HG03457 (cell line): Measurements from ENCODE around the gene SLC9A5.
A peak's percentile ranks its signal among the peaks of the same experiment; 100 is the strongest.

Experiments
- ATAC-seq: cut with Tn5 transposase; IDR thresholded peaks from one replicate; pipeline ENCODE4 v1.9.1; 2021; ENCODE audit warnings: moderate number of reproducible peaks; ENCODE audit not compliant: unreplicated experiment

SLC9A5 gene

GRCh38 chr16:67213197-67214019 is 35.4 kb upstream of the SLC9A5 start:
- ATAC-seq = no peak

GRCh38 chr16:67215706-67216105 is 33.1 kb upstream of the SLC9A5 start:
- ATAC-seq = no peak

DNA sequence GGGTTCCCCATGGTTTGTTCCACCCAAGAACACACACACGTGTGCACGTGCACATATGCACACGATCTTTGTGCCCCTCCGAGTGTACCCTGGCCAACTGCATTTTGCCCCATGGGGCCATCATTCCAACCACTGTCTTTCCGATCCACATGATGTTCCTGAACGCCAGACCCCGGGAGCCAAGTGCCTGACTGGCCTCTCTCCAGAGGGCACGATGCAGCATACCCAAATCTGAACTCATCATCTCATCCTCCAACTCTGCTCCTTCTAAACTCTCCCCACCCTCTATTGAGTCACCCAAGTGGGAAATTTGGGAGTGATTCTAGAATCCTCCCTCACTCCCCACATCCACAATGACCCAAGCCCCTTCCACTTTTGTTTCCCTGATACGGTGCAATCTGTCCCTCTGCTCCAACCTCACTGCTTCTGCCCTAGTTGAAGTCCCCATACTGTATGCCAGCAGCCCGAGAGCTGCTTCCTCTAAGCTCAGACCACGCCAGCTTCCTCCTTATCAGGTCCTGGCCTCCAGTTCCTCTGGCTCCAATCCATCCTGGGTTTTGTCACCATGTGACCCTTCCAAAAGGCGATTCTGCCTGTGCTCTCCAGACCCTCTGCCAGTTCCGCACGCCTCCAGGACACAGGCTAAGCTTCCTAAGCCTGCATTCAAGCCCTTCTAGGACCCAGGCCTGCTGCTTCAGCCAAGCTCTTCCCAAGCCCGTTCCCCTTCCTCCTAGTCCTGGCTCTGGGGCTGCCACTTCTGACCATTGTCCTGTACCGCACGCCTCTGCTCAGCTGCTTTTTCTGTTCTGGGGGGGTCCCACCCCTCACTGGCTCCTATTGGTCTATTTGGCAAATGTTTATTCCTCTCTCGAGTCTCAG is 31.9 kb upstream of the SLC9A5 start:
- no peak for ATAC-seq

DNA sequence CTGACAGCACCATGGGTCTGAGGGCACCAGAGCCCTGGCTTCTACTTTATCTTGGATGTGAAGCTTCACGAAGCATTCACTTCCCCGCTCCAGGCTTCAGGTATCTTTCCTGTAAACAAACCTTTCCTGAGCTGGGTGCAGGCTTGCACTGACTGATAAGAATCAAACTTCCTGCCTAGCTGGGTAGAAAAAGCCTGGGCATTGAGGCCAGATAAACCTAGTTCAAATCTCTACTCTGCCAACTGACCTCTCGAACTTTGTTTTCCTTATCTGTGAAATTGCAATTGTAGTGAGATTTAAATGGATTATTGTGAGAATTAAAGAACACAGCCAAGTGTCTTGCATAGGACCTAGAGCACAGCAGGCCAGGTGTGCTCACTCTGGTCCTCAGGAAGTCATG is 24.8 kb upstream of the SLC9A5 start:
- ATAC-seq = no peak

- ATAC-seq = no peak
Measured at GRCh38 chr16:67226295-67226803, 22.4 kb upstream of the SLC9A5 start.

- peak; percentile 81 for ATAC-seq
Measured at GRCh38 chr16:67226804-67227566, 21.8 kb upstream of the SLC9A5 start, which contains the start of gene TMEM208. Gene TMEM208, plus strand, starts transcription at chr16:67227130. Its CDS starts 89 bp downstream, at chr16:67227219.

GRCh38 chr16:67227567-67227921 is 21.2 kb upstream of the SLC9A5 start:
- no peak for ATAC-seq

DNA sequence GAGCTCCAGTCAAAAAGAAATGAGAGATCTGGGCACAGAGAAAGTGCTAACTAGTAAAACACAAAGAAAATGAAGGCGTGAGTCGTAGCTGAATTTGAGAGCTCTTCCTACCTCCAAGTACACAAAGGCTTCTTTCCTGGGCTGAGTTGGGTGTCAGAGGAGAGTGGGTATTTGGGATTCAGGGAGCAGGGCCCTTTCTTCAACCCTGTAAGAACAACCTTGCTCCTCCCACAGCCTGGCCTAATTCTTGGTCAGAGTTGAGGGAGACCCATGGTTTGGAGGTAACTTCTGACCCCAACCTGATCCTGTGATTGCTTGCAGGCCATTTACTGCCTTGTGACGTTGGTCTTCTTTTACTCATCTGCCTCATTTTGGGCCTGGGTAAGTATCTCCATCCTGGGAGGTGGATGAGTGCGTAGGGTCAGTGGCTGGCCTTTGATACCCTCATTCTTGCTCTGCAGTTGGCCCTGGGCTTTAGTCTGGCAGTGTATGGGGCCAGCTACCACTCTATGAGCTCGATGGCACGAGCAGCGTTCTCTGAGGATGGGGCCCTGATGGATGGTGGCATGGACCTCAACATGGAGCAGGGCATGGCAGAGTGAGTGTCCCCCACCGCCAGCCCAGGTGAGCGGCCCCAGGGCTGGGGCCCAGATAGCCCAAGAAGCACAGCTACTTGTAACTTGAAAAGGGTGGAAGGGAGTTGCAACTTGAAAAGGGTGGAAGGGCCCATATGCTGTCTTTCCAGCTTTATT is 20.6 kb upstream of the SLC9A5 start:
- ATAC-seq = no peak

- ATAC-seq = no peak
Measured at GRCh38 chr16:67228905-67229304, 19.9 kb upstream of the SLC9A5 start.

DNA sequence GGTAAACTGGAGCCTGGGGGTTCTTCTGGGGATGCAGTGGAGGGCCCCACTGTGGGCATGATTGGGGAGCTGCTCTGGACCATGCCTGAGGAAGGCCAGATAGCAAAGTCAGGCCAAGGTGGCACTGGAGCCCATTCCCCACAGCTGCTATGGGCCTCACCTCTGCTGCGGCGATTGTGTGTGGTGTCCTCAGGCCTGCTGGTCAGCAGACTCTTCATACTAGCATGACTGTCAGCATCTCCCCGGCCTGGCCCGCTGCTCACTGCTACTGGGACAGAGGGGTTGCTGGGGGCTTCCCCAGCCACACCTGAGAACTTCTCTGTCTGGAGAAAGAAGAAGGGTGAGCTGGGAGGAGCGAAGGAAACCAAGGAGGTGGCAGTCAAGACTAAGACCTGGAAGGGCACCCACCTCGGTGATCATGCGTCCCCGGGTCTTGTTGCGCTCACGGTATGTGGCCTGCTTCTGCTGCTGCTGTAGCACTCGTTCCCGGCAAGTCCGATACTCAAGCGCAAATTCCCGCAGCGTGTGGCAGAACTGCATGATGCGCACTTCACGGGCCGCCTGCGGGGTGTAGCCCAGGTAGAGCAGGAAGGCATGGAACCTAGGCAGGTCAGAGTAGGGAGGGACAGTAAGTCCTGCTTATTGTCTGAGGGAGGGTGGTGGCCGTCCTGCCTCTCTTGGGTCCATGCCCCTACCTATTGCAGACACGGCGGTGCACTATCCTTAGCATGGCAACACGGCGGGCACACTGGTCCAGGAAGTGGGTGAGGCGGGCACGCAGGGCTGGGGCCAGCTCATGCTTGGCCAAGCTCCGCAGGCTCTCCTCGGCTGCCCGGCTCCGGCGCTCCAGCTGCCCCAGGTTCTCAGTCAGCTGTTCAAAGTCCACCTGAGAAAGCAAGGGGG is 18.6 kb upstream of the SLC9A5 start:
- ATAC-seq = no peak

DNA sequence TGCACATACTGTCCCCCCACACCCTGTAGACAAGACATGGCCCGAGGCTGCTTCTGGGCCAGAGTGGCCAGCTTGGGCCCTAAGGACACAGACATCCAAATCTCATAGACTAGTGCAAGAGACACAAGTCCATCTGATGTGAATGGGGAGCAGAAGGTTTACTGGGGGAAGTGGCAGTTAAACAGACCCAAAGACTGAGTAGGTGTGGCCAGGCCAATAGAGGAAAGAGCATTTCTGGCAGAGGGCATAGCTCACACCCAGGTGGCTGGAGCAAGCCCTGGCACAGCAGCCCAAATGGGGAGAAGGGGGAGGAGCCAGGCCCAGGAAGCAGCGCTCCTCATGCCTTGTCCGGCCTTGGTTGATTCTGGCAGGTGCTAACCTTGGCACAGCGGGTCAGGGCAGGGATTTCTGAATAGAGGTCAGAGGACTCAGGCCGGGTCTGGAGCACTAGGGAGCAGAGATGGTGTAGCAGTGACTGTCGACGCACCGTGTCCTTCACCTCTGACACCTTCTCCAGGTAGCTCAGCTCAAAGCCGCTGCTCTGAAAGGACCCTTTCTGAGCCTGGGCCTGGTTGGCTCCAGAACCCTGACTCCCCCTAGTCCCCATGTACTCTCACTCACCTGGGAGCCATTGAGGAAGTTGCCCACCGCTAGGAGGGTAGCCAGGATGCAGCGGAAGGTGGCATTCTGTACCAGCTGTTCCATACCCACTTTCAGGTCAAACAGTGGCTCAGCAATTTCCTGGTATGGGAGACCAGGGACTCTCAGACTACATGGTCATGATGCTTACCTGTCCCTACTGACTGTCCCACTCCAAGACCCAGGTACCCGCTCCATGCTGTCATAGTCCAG is 17.7 kb upstream of the SLC9A5 start:
- ATAC-seq = no peak

- ATAC-seq = no peak
Measured at GRCh38 chr16:67233596-67233995, 15.2 kb upstream of the SLC9A5 start.

GRCh38 chr16:67234180-67234597 is 14.6 kb upstream of the SLC9A5 start:
- ATAC-seq = no peak

- ATAC-seq = no peak
Measured at GRCh38 chr16:67235816-67236562, 12.8 kb upstream of the SLC9A5 start.

DNA sequence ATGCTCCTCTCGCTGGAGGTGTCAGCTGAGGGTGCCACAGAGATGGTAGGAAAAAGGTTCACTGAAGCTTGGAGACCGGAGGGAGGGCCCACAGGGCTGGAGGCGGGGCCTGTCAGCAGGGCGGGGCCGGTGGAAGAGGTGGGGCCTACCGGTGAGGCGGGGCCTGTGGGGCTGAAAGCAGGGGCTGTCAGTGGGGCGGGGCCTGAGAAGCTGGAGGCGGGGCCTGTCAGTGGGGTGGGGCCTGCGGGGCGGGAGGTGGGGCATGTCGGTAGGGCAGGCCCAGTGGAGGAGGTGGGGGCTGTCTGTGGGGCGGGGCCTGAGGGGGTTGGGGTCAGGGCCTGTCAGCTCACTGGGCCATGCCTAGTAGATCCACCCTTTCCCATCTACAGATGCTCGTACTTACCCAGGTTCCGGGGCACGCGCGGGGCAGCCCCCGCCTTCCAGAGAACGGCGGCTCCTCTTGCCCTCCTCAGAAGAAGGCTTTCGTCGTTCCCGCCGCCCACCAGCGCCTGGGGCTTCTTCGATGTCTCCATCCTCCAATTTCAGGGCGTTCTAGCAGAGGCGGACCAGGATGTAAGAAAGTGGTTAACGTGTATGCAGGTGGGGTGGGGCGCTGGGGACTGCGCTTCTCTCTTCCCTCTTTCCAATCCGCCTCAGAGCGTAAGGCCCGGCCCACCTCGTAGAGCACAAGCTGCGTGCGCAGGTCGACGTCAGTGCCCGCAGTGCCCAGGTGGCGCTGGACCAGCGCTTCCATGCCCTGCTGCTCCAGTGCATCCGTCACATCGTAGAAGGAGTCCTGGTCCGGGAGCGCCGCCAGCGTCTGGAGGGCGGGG is 12.0 kb upstream of the SLC9A5 start:
- no peak for ATAC-seq

DNA sequence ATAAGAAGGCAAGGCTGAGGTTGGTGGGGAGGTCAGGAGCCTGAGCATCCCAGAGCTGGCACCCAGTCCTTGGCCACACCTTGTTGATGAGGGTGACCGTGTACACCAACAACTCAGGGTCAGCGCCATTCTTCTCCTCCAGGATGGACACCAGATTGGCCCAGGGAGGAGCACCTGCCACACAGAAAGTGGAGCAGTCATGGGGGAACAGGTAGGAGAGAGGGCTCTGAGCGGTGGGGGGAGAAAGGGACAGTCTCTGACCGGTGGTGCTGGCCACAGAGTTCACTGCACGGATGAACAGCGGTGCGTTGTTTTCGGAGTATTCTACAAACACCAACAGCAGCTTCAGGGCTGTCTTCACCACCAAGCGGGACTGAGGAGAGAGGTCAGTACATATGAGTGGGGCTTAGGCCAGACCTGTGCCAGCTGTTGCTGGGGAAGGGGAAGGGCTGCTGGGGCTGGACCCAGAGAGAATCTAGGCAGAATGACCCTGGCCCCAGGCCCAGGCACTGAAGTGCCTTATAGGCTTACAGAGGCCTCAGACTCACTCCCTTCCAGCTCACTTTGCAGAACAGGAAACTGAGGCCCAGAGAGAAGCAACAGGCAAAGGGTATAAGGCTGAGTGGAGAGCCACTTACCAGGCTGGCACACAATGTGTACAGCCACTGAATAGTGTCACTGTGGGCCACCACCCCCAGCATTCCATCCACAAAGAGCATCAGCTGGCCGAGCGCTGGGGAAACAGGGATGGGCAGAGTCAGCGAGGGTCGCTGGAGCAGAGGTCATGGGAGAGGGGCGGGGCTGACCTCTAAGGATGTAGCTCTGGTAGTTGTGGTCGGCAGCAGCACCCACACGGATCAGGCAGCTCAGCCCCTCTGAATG is 11.1 kb upstream of the SLC9A5 start:
- no peak for ATAC-seq
